HepG2 (cell line): ENCODE results near the gene BCL2L13. TPM values are rescaled to one million over a fixed set of nuclear protein-coding genes. Genes with fewer than 3 reads are reported as not detected.

Experiments
- AGO1 ChIP-seq: fragments of 200-400 bp; formaldehyde crosslinking; IDR thresholded peaks from 2 replicates; pipeline ENCODE4 v1.6.1; 2017; ENCODE audit warnings: mild to moderate bottlenecking, low read depth, low read length, moderate library complexity; ENCODE audit not compliant: poor library complexity, severe bottlenecking
- ATF7 ChIP-seq, 2 experiments: fragments of 450-650 bp in 1 of 2; sonication (generic) in 1 of 2; formaldehyde crosslinking in 1 of 2; IDR thresholded peaks; 2 replicates each; pipeline versions ENCODE4 v1.4.0 to v1.6.1; 2016 to 2020; ENCODE audit warnings: antibody characterized with exemption in 1 of 2, mild to moderate bottlenecking in 1 of 2, missing genetic modification reagents in 1 of 2
- HMGXB3 ChIP-seq: sonication (generic); formaldehyde crosslinking; IDR thresholded peaks from 2 replicates; pipeline ENCODE4 v1.4.0; 2020; ENCODE audit warnings: missing genetic modification reagents, borderline replicate concordance
- KLF13 ChIP-seq: sonication (generic); formaldehyde crosslinking; IDR thresholded peaks from 2 replicates; pipeline ENCODE4 v1.4.0; 2020; ENCODE audit warnings: mild to moderate bottlenecking, missing genetic modification reagents
- NFYB ChIP-seq: sonication (generic); formaldehyde crosslinking; IDR thresholded peaks from 2 replicates; pipeline ENCODE4 v1.4.0; 2020; ENCODE audit warnings: missing genetic modification reagents
- NPAS2 ChIP-seq: sonication (generic); formaldehyde crosslinking; IDR thresholded peaks from 2 replicates; pipeline ENCODE4 v1.8.0; 2022; ENCODE audit warnings: mild to moderate bottlenecking, missing genetic modification reagents, borderline replicate concordance
- RAD51 ChIP-seq: fragments of 450-650 bp; IDR thresholded peaks from 2 replicates; pipeline ENCODE4 v1.6.1; 2016; ENCODE audit warnings: borderline replicate concordance
- SMC3 ChIP-seq: IDR thresholded peaks from 2 replicates; pipeline ENCODE4 v1.6.1; 2011; ENCODE audit warnings: low read length, improper control_type of control experiment
- TCF7L2 ChIP-seq: IDR thresholded peaks from 2 replicates; pipeline ENCODE4 v1.6.1; 2011; ENCODE audit warnings: mild to moderate bottlenecking, low read depth, low read length, moderate library complexity
- ZBTB40 ChIP-seq, 2 experiments: fragments of 450-650 bp in 1 of 2; sonication (generic) in 1 of 2; formaldehyde crosslinking in 1 of 2; IDR thresholded peaks; 2 replicates each; pipeline versions ENCODE4 v1.6.1 to v1.8.0; 2016 to 2022; ENCODE audit warnings: antibody characterized with exemption in 1 of 2, mild to moderate bottlenecking in 1 of 2, missing genetic modification reagents in 1 of 2
- ZNF101 ChIP-seq: sonication (generic); formaldehyde crosslinking; IDR thresholded peaks from 2 replicates; pipeline ENCODE4 v1.4.0; 2020; ENCODE audit warnings: mild to moderate bottlenecking, low read depth, missing genetic modification reagents, borderline replicate concordance
- ZNF460 ChIP-seq: sonication (generic); formaldehyde crosslinking; IDR thresholded peaks from 2 replicates; pipeline ENCODE4 v1.5.1; 2020; ENCODE audit warnings: missing genetic modification reagents, mild to moderate bottlenecking, borderline replicate concordance
- ZNF749 ChIP-seq: sonication (generic); formaldehyde crosslinking; IDR thresholded peaks from 2 replicates; pipeline ENCODE4 v1.8.0; 2022; ENCODE audit warnings: mild to moderate bottlenecking, missing genetic modification reagents, moderate library complexity, borderline replicate concordance
- polyA plus RNA-seq, 8 experiments: library from polyadenylated mRNA; depleted of rRNA in 3 of 8; stranded (reverse) in 7 of 8; unstranded in 1 of 8; fragments of >200 nt; fragmentation: Illumina TruSeq in 4 of 8; extraction: Trizol in 4 of 8; gene quantifications; 2 replicates each; pipeline versions ENCODE4 v1.2.1 to v1.2.3, GENCODE V29; 2011 to 2016; ENCODE audit warnings: low read depth in 4 of 8, missing spikeins in 1 of 8, mixed read lengths in 1 of 8; ENCODE audit not compliant: insufficient read depth in 1 of 8
- total RNA-seq, 5 experiments: library from RNA; depleted of rRNA; stranded (reverse); fragments of >200 nt; fragmentation: Illumina TruSeq; extraction: Trizol; gene quantifications; 2 replicates each; pipeline ENCODE4 v1.2.3, GENCODE V29; 2016; ENCODE audit warnings: low read depth in 1 of 5

BCL2L13 gene
- total and polyA plus RNA-seq, 2 of the 13 experiments (the other 11 are each of a cell fraction or from before 2014, with no cell fraction given), result 13.5 to 14.6 TPM

- no peak for TF ChIP-seq ZNF101
- peak; percentile 50; the same call in 1 of the 2 replicates for TF ChIP-seq ATF7 (IDR thresholded peaks at IDR 0.05)
- TF ChIP-seq ATF7 (CRISPR knock-in tag; IDR thresholded peaks at IDR 0.05), result peak; percentile 93
- TF ChIP-seq ZNF460 (CRISPR knock-in tag), result no peak; the same call in 1 of the 2 replicates
- TF ChIP-seq TCF7L2, result no peak
- no peak for TF ChIP-seq NPAS2 (CRISPR knock-in tag)
- TF ChIP-seq SMC3, result no peak
- peak; percentile 6; the same call in 1 of the 2 replicates for TF ChIP-seq NFYB (CRISPR knock-in tag)
- TF ChIP-seq KLF13 (CRISPR knock-in tag), result 0 out of 2 replicates have a peak, but pooled peaks have one; percentile 61
- peak; percentile 39; the same call in 1 of the 2 replicates for TF ChIP-seq HMGXB3 (CRISPR knock-in tag)
- TF ChIP-seq ZNF749 (CRISPR knock-in tag), result no peak; the same call in 1 of the 2 replicates
- peak; percentile 53 for TF ChIP-seq AGO1
- no peak for TF ChIP-seq RAD51
- no peak for TF ChIP-seq ZBTB40 (IDR thresholded peaks at IDR 0.05)
- peak; percentile 48 for TF ChIP-seq ZBTB40 (CRISPR knock-in tag; IDR thresholded peaks at IDR 0.05)
Observed at GRCh38 chr22:17638432-17639246, at the start of gene BCL2L13 (continued).
